Measurements from ENCODE around the gene CACNA2D3. TPM values are rescaled to one million over a fixed set of nuclear protein-coding genes. Genes with fewer than 3 reads are reported as not detected.

Gene CACNA2D3
- total and polyA plus RNA-seq, 2 donors from 2014 or later = 5.7 to 11.2 TPM

DNA sequence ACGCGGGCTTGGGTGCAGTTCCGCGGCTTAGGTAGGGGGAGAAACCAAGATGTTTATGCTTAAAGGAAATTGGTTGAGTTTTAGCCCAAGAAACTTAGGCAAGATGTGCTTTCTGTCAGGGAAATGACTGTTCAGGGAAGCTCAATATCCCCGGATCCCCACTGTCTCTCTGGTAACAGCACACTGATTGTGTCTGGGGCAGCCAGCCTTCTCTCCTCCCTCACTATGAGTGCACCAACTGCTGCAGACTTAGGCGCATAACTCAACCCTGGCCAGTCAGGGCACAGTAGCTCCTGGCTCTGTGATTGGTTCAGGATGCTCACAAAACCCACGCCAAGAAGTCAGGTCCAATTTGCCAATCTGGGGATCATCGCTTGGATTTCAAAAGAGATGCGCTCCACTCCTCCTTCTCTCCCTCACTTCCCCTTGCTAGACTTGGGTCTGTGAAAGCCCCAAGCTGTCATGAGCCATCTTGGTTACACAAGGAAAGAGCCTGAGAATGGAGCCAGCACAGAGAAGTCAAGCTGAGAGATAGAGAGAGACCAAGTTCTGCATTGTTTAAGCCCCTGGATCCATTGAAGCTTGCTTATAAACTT lies 42.5 kb upstream of the CACNA2D3 start:
- H3K27me3 ChIP-seq (ENCODE audit: control insufficient read depth, insufficient read depth, low read length) = no peaks in the 10 kb centered on the region
- DNase-seq = no peak
- TF ChIP-seq, protein P1, sequence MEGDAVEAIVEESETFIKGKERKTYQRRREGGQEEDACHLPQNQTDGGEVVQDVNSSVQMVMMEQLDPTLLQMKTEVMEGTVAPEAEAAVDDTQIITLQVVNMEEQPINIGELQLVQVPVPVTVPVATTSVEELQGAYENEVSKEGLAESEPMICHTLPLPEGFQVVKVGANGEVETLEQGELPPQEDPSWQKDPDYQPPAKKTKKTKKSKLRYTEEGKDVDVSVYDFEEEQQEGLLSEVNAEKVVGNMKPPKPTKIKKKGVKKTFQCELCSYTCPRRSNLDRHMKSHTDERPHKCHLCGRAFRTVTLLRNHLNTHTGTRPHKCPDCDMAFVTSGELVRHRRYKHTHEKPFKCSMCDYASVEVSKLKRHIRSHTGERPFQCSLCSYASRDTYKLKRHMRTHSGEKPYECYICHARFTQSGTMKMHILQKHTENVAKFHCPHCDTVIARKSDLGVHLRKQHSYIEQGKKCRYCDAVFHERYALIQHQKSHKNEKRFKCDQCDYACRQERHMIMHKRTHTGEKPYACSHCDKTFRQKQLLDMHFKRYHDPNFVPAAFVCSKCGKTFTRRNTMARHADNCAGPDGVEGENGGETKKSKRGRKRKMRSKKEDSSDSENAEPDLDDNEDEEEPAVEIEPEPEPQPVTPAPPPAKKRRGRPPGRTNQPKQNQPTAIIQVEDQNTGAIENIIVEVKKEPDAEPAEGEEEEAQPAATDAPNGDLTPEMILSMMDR (IDR thresholded peaks at IDR 0.05; ENCODE audit: borderline replicate concordance, extremely low read depth, insufficient read depth) = no peak

DNA sequence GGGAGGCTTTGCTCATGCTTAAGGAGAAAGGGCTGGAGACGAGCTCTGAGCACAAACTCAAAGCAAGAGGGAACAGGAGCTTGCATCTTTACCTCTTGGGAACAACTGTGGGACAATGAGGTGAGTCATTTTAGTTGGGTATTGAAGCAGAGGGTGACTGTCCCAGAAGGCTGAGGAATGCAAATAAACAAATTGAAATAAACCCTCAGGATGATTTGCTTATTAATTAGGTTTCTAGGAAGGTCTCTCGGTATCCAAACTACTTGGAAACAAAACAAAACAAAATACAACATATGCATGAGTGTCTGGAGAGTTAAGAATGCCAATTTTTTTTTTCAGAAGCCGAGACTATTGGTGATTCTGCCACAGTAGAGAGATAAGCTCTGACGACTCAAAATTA lies 38.4 kb upstream of the CACNA2D3 start:
- no peak for FAIRE-seq
- no peak overlapping the region for H3K4me3 ChIP-seq (ENCODE audit: low read length in 3 of 3)

More for the DNA sequence above, 42.5 kb upstream of the CACNA2D3 start:
- intact Hi-C loops (cut with DNase I) = no loop called here
- H3K9me3 ChIP-seq (ENCODE audit: control insufficient read depth in 2 of 3, insufficient read depth in 1 of 3, low read length in 3 of 3) = no peaks in the 10 kb centered on the region
- H3K4me1 ChIP-seq (ENCODE audit: control insufficient read depth in 2 of 3, insufficient read depth in 2 of 3, low read depth in 1 of 3, low read length in 3 of 3) = no peaks in the 10 kb centered on the region
- H3K36me3 ChIP-seq (ENCODE audit: control insufficient read depth in 2 of 3, insufficient read depth in 3 of 3, low read length in 3 of 3) = no peaks in the 10 kb centered on the region
- no peak overlapping the region for H3K9ac ChIP-seq (ENCODE audit: low read length in 3 of 3)
- H3K27ac ChIP-seq (ENCODE audit: low read depth in 2 of 2, low read length in 2 of 2) = no peak overlapping the region
- FAIRE-seq = no peak
- H3K4me3 ChIP-seq (ENCODE audit: low read length in 3 of 3) = no peak overlapping the region

DNA sequence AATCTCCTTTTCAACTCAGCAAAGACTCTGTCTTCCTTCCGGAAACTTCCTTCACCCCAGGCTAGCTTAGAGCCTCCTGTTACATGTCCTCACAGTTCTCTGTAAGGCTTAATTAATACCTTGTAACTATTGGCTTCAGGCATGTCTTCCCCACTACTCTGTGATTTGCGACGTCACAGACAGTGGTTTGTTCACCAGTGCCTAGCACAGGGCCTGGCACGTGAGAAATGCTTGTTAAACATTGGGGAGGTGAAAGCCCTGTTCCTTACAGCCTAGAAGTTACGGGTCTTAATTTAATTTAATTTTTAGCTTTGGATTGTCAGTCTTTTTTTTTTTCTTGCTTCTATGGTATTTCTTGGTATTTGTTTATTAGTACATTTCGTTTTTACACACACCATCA lies 36.4 kb upstream of the CACNA2D3 start:
- Histone ChIP-seq H3K4me1 (ENCODE audit: control insufficient read depth in 2 of 3, insufficient read depth in 2 of 3, low read depth in 1 of 3, low read length in 3 of 3) (peaks cover 0 to 2% (median 0%) of the 10 kb centered on the region in 3 donors), H3K4me3 (ENCODE audit: low read length in 3 of 3) (no peak overlapping the region), H3K27me3 (ENCODE audit: control insufficient read depth, insufficient read depth, low read length) (peaks cover 5% of the 10 kb centered on the region), H3K27ac (ENCODE audit: low read depth in 2 of 2, low read length in 2 of 2) (no peak overlapping the region), H3K9me3 (ENCODE audit: control insufficient read depth in 2 of 3, insufficient read depth in 1 of 3, low read length in 3 of 3) (no peaks in the 10 kb centered on the region), H3K9ac (ENCODE audit: low read length in 3 of 3) (no peak overlapping the region), H3K36me3 (ENCODE audit: control insufficient read depth in 2 of 3, insufficient read depth in 3 of 3, low read length in 3 of 3) (no peaks in the 10 kb centered on the region)
- FAIRE-seq (no peak), DNase-seq (no peak)
- TF ChIP-seq, protein P1 (IDR thresholded peaks at IDR 0.05; ENCODE audit: borderline replicate concordance, extremely low read depth, insufficient read depth) = no peak
- intact Hi-C loops (cut with DNase I) = no loop called here

More for the DNA sequence above, 38.4 kb upstream of the CACNA2D3 start:
- Histone ChIP-seq H3K27me3 (ENCODE audit: control insufficient read depth, insufficient read depth, low read length) (peaks cover 3% of the 10 kb centered on the region), H3K27ac (ENCODE audit: low read depth in 2 of 2, low read length in 2 of 2) (no peak overlapping the region), H3K36me3 (ENCODE audit: control insufficient read depth in 2 of 3, insufficient read depth in 3 of 3, low read length in 3 of 3) (no peaks in the 10 kb centered on the region), H3K4me1 (ENCODE audit: control insufficient read depth in 2 of 3, insufficient read depth in 2 of 3, low read depth in 1 of 3, low read length in 3 of 3) (peaks cover 0 to 2% (median 0%) of the 10 kb centered on the region in 3 donors), H3K9me3 (ENCODE audit: control insufficient read depth in 2 of 3, insufficient read depth in 1 of 3, low read length in 3 of 3) (no peaks in the 10 kb centered on the region), H3K9ac (ENCODE audit: low read length in 3 of 3) (no peak overlapping the region)
- DNase-seq = no peak
- intact Hi-C loops (cut with DNase I) = no loop called here
- TF ChIP-seq, protein P1 (IDR thresholded peaks at IDR 0.05; ENCODE audit: borderline replicate concordance, extremely low read depth, insufficient read depth) = no peak

Measured in kidney (tissue), 14 donors.